ENCODE measurements around the gene ZFP92.
"Not testable (repeated sequence)": the region's sequence is repeated elsewhere in the genome, so short reads cannot be mapped to it uniquely, and the experiment has no call there.

The ZFP92 gene

GRCh38 chrX:153381684-153382532 is 29.4 kb upstream of the ZFP92 start:
- no peak for TF ChIP-seq Cebpa-rat (IDR thresholded peaks at IDR 0.05)
- Histone ChIP-seq H3K9me3 (replicated peaks in 1 of 11) (peaks cover 12 to 36% (median 20%) of the 10 kb centered on the region in 11 experiments; a peak in 21 of 22 replicates), H3K27me3 (peaks cover 18 to 66% (median 55%) of the 10 kb centered on the region in 11 experiments), H3K9ac (peak overlapping the region in 1 of 11 experiments; percentile 7; a peak in 1 of 22 replicates), H3K36me3 (no peaks in the 10 kb centered on the region), H3K4me1 (peaks cover 0 to 7% (median 2%) of the 10 kb centered on the region in 10 experiments; a peak in 4 of 20 replicates), H4K20me1 (peaks cover 0 to 10% (median 0%) of the 10 kb centered on the region in 11 experiments; a peak in 2 of 22 replicates), H3K27ac (peak overlapping the region in 3 of 11 experiments; percentile 4 to 56 (median 47); a peak in 5 of 22 replicates), H3K4me2 (peak overlapping the region in 3 of 11 experiments; percentile 4 to 33 (median 27); a peak in 3 of 22 replicates), H3K4me3 (no peak overlapping the region)

- peaks cover 0 to 7% (median 2%) of the 10 kb centered on the region in 10 experiments; a peak in 4 of 20 replicates for H3K4me1 ChIP-seq
- H4K20me1 ChIP-seq, result peaks cover 0 to 10% (median 0%) of the 10 kb centered on the region in 11 experiments; a peak in 3 of 22 replicates
- no peak for TF ChIP-seq Cebpa-rat (IDR thresholded peaks at IDR 0.05)
- peaks cover 12 to 30% (median 20%) of the 10 kb centered on the region in 11 experiments; a peak in 21 of 22 replicates for H3K9me3 ChIP-seq (replicated peaks in 1 of 11)
- no peak overlapping the region for H3K4me3 ChIP-seq
- peak overlapping the region in 1 of 11 experiments; percentile 56; a peak in 1 of 22 replicates for H3K27ac ChIP-seq
- peak overlapping the region in 1 of 11 experiments; percentile 0; a peak in 1 of 22 replicates for H3K9ac ChIP-seq
- H3K4me2 ChIP-seq, result no peak overlapping the region
- H3K27me3 ChIP-seq, result peaks cover 14 to 65% (median 46%) of the 10 kb centered on the region in 11 experiments
- no peaks in the 10 kb centered on the region for H3K36me3 ChIP-seq
Measured at GRCh38 chrX:153382563-153383482, 28.4 kb upstream of the ZFP92 start.

GRCh38 chrX:153384390-153384789 is 26.9 kb upstream of the ZFP92 start:
- Histone ChIP-seq H3K36me3 (no peaks in the 10 kb centered on the region), H3K9ac (no peak overlapping the region), H3K4me2 (no peak overlapping the region), H3K4me3 (no peak overlapping the region), H3K27me3 (peaks cover 0 to 57% (median 30%) of the 10 kb centered on the region in 11 experiments; a peak in 20 of 22 replicates), H3K27ac (no peak overlapping the region), H3K9me3 (replicated peaks in 1 of 11) (peaks cover 12 to 26% (median 19%) of the 10 kb centered on the region in 11 experiments; a peak in 21 of 22 replicates), H4K20me1 (peaks cover 0 to 12% (median 0%) of the 10 kb centered on the region in 11 experiments; a peak in 3 of 22 replicates), H3K4me1 (peaks cover 0 to 7% (median 2%) of the 10 kb centered on the region in 10 experiments; a peak in 4 of 20 replicates)
- TF ChIP-seq Cebpa-rat (IDR thresholded peaks at IDR 0.05), result no peak

GRCh38 chrX:153384973-153385372 is 26.3 kb upstream of the ZFP92 start:
- H3K4me3 ChIP-seq, H3K9ac ChIP-seq, H3K4me2 ChIP-seq, H3K27ac ChIP-seq, H3K4me1 ChIP-seq, H3K36me3 ChIP-seq: not testable (repeated sequence)
- H4K20me1 ChIP-seq, result peaks cover 0 to 12% (median 0%) of the 10 kb centered on the region in 11 experiments; a peak in 3 of 22 replicates
- H3K27me3 ChIP-seq, result peaks cover 0 to 51% (median 24%) of the 10 kb centered on the region in 11 experiments; a peak in 19 of 22 replicates
- peaks cover 14 to 32% (median 21%) of the 10 kb centered on the region in 11 experiments; a peak in 21 of 22 replicates for H3K9me3 ChIP-seq (replicated peaks in 1 of 11)

- TF ChIP-seq Cebpa-rat (IDR thresholded peaks at IDR 0.05), result no peak
- H3K27ac ChIP-seq, result no peak overlapping the region
Measured at GRCh38 chrX:153386097-153386496, 25.2 kb upstream of the ZFP92 start.

GRCh38 chrX:153387345-153387744 is 23.9 kb upstream of the ZFP92 start:
- no peak for TF ChIP-seq Cebpa-rat (IDR thresholded peaks at IDR 0.05)
- H3K4me2 ChIP-seq, result no peak overlapping the region
- H3K36me3 ChIP-seq, result no peaks in the 10 kb centered on the region
- no peak overlapping the region for H3K27ac ChIP-seq
- no peak overlapping the region for H3K4me3 ChIP-seq
- peaks cover 23 to 55% (median 44%) of the 10 kb centered on the region in 11 experiments for H3K9me3 ChIP-seq (replicated peaks in 1 of 11)
- peaks cover 0 to under 1% (median 0%) of the 10 kb centered on the region in 10 experiments; a peak in 2 of 20 replicates for H3K4me1 ChIP-seq
- H3K27me3 ChIP-seq, result peaks cover 0 to 36% (median 11%) of the 10 kb centered on the region in 11 experiments; a peak in 13 of 22 replicates
- H3K9ac ChIP-seq, result no peak overlapping the region
- peaks cover 0 to 12% (median 0%) of the 10 kb centered on the region in 11 experiments; a peak in 2 of 22 replicates for H4K20me1 ChIP-seq

More at GRCh38 chrX:153386097-153386496, 25.2 kb upstream of the ZFP92 start:
- no peak overlapping the region for H3K9ac ChIP-seq
- no peak overlapping the region for H3K4me2 ChIP-seq
- H3K4me1 ChIP-seq, result peaks cover 0 to 6% (median 2%) of the 10 kb centered on the region in 10 experiments; a peak in 4 of 20 replicates
- H4K20me1 ChIP-seq, result peaks cover 0 to 12% (median 0%) of the 10 kb centered on the region in 11 experiments; a peak in 2 of 22 replicates
- peaks cover 19 to 43% (median 32%) of the 10 kb centered on the region in 11 experiments; a peak in 21 of 22 replicates for H3K9me3 ChIP-seq (replicated peaks in 1 of 11)
- H3K36me3 ChIP-seq, result no peaks in the 10 kb centered on the region
- no peak overlapping the region for H3K4me3 ChIP-seq
- H3K27me3 ChIP-seq, result peaks cover 0 to 40% (median 15%) of the 10 kb centered on the region in 11 experiments; a peak in 15 of 22 replicates

GRCh38 chrX:153387987-153388721 is 23.1 kb upstream of the ZFP92 start:
- TF ChIP-seq Cebpa-rat (IDR thresholded peaks at IDR 0.05), result no peak

More at GRCh38 chrX:153387987-153388721, 23.1 kb upstream of the ZFP92 start:
- Histone ChIP-seq H3K27me3 (peaks cover 0 to 37% (median 11%) of the 10 kb centered on the region in 11 experiments; a peak in 13 of 22 replicates), H3K27ac (no peak overlapping the region), H4K20me1 (peaks cover 0 to 12% (median 0%) of the 10 kb centered on the region in 11 experiments; a peak in 2 of 22 replicates), H3K36me3 (no peaks in the 10 kb centered on the region), H3K4me3 (no peak overlapping the region), H3K4me1 (no peaks in the 10 kb centered on the region), H3K9me3 (replicated peaks in 1 of 11) (peaks cover 27 to 55% (median 43%) of the 10 kb centered on the region in 11 experiments; a peak in 21 of 22 replicates), H3K9ac (no peak overlapping the region), H3K4me2 (no peak overlapping the region)

All from BLaER1 treated with 17β-estradiol and CSF1 and Interleukin-3, amounts not matched to agents 10 nM and 100 nM (cell line).